GM12878 (cell line): Measurements from ENCODE around the gene MACF1. TPM values are rescaled to one million over a fixed set of nuclear protein-coding genes. Genes with fewer than 3 reads are reported as not detected.
"Not testable (repeated sequence)": the region's sequence is repeated elsewhere in the genome, so short reads cannot be mapped to it uniquely, and the experiment has no call there.

Experiments used
- ATAC-seq: fragments of 200-7000 bp; cut with Tn5 transposase; 3 replicates; pipeline ENCODE4 v1.9.1; 2020; ENCODE audit warnings: mild to moderate bottlenecking, moderate library complexity
- BruUV-seq: library from RNA; stranded (reverse); fragments of 400-500 nt; replicated peaks from 2 replicates; lab custom pipeline; 2021; lab: Mats Ljungman, UMichigan
- CTCF ChIA-PET: fragments of 300-600 bp; sonication (Branson Sonifier 250); formaldehyde crosslinking; extraction: SDS; loops from one replicate; lab custom pipeline; 2021; ENCODE audit warnings: inconsistent platforms; lab: Yijun Ruan, JAX
- POLR2A ChIA-PET: fragments of 350-600 bp; formaldehyde crosslinking; extraction: SDS; loops from one replicate; lab custom pipeline; 2021; ENCODE audit warnings: inconsistent platforms; lab: Charles Lee
- RAD21 ChIA-PET: fragments of 300-600 bp; sonication (Branson Sonifier 250); formaldehyde crosslinking; loops from one replicate; lab custom pipeline; 2023; ENCODE audit warnings: antibody characterized with exemption; ENCODE audit not compliant: unreplicated experiment; lab: Charles Lee
- SMC1A ChIA-PET: fragments of 300-600 bp; sonication (Branson Sonifier 250); formaldehyde crosslinking; loops from one replicate; lab custom pipeline; 2023; ENCODE audit not compliant: unreplicated experiment, uncharacterized antibody; lab: Charles Lee
- DNase-seq: peaks from one replicate; pipeline ENCODE4 v3.0.0-alpha.2; 2011; ENCODE audit warnings: low read depth, low spot score
- FAIRE-seq: peaks from 3 replicates; lab custom pipeline; 2011; peaks lifted over from hg19 to GRCh38; lab: Jason Lieb, UNC
- H2AFZ ChIP-seq: 2 replicates; pipeline ENCODE4 v1.6.0; 2011; ENCODE audit warnings: low read depth, low read length, control low read depth; ENCODE audit not compliant: control insufficient read depth
- H3K27ac ChIP-seq: 2 replicates; pipeline ENCODE4 v1.5.1; 2011; ENCODE audit warnings: control low read depth; ENCODE audit not compliant: control insufficient read depth, insufficient read depth
- H3K27me3 ChIP-seq, 2 experiments: replicated peaks in 1 of 2; 2 replicates each; pipeline versions ENCODE4 v1.6.0 to v1.6.1; 2011; ENCODE audit warnings: low read length in 1 of 2; ENCODE audit not compliant: control insufficient read depth in 2 of 2, insufficient read depth in 2 of 2
- H3K36me3 ChIP-seq, 2 experiments: 2 replicates each; pipeline ENCODE4 v1.5.1; 2011; ENCODE audit warnings: low read length in 1 of 2; ENCODE audit not compliant: control insufficient read depth in 2 of 2, insufficient read depth in 2 of 2
- H3K4me1 ChIP-seq: 2 replicates; pipeline ENCODE4 v1.6.1; 2011; ENCODE audit warnings: mild to moderate bottlenecking, low read length, moderate library complexity, mixed read lengths; ENCODE audit not compliant: control insufficient read depth, insufficient read depth
- H3K4me2 ChIP-seq: 2 replicates; pipeline ENCODE4 v1.6.0; 2011; ENCODE audit warnings: control low read depth; ENCODE audit not compliant: control insufficient read depth, insufficient read depth
- H3K4me3 ChIP-seq: fragments of 200-600 bp; sonication (generic); 2 replicates; pipeline ENCODE4 v1.5.1; 2016
- H3K79me2 ChIP-seq: 2 replicates; pipeline ENCODE4 v1.6.0; 2011; ENCODE audit warnings: low read length; ENCODE audit not compliant: control insufficient read depth, insufficient read depth
- H3K9ac ChIP-seq: 2 replicates; pipeline ENCODE4 v1.8.0; 2011; ENCODE audit warnings: low read length, control low read depth, mixed read lengths; ENCODE audit not compliant: control insufficient read depth, insufficient read depth
- H3K9me3 ChIP-seq: replicated peaks from 3 replicates; pipeline ENCODE4 v1.5.1; 2011; ENCODE audit warnings: mild to moderate bottlenecking, low read length; ENCODE audit not compliant: control insufficient read depth, insufficient read depth
- H4K20me1 ChIP-seq: 2 replicates; pipeline ENCODE4 v1.6.0; 2011; ENCODE audit not compliant: control insufficient read depth, insufficient read depth
- BMI1 ChIP-seq: fragments of 450-650 bp; IDR thresholded peaks from 2 replicates; pipeline ENCODE4 v1.6.1; 2016; ENCODE audit warnings: mild to moderate bottlenecking, moderate library complexity, borderline replicate concordance
- CBX5 ChIP-seq: sonication (generic); IDR thresholded peaks from 2 replicates; pipeline ENCODE4 v1.6.1; 2016; ENCODE audit warnings: low read depth, moderate library complexity, mild to moderate bottlenecking, inconsistent platforms
- CHD4 ChIP-seq: fragments of 200-600 bp; sonication (generic); IDR thresholded peaks from 2 replicates; pipeline ENCODE4 v1.6.1; 2016; ENCODE audit warnings: mild to moderate bottlenecking
- CREB1 ChIP-seq: IDR thresholded peaks from 2 replicates; pipeline ENCODE4 v1.6.1; 2012; ENCODE audit warnings: low read depth, mild to moderate bottlenecking, inconsistent platforms
- EED ChIP-seq: sonication (generic); IDR thresholded peaks from 2 replicates; pipeline ENCODE4 v1.6.1; 2016; ENCODE audit warnings: antibody characterized with exemption, low read depth
- NRF1 ChIP-seq: conservative IDR thresholded peaks from 2 replicates; pipeline ENCODE4 v1.6.1; 2011; ENCODE audit warnings: mild to moderate bottlenecking, low read depth, low read length, improper control_type of control experiment
- RELB ChIP-seq: fragments of 450-650 bp; IDR thresholded peaks from 2 replicates; pipeline ENCODE4 v1.6.1; 2017; ENCODE audit warnings: low read depth, mild to moderate bottlenecking, moderate library complexity
- RFX5 ChIP-seq: IDR thresholded peaks from 2 replicates; pipeline ENCODE4 v1.6.1; 2011; ENCODE audit warnings: low read depth, low read length, improper control_type of control experiment
- TCF12 ChIP-seq: IDR thresholded peaks from 2 replicates; pipeline ENCODE4 v1.6.1; 2011; ENCODE audit warnings: low read depth, mild to moderate bottlenecking, low read length
- TCF7 ChIP-seq: IDR thresholded peaks from 2 replicates; pipeline ENCODE4 v1.6.1; 2014; ENCODE audit warnings: antibody characterized with exemption, borderline replicate concordance
- ZNF207 ChIP-seq: fragments of 450-650 bp; IDR thresholded peaks from 2 replicates; pipeline ENCODE4 v1.6.1; 2014; ENCODE audit warnings: antibody characterized with exemption, mild to moderate bottlenecking, borderline replicate concordance
- WGBS: methylation state at CpG from one replicate; pipeline ENCODE4 v1.1.6; 2016; ENCODE audit warnings: low lambda C conversion rate; ENCODE audit not compliant: insufficient replicate concordance, insufficient coverage; ENCODE audit errors: missing lambda C conversion rate; 5-methylcytosine and 5-hydroxymethylcytosine counted together
- in situ Hi-C: fragments of 300-500 bp; cut with MboI; formaldehyde crosslinking; loops from 9 replicates; pipeline ENCODE4 v1.14.3; 2018; ENCODE audit warnings: mixed read lengths
- intact Hi-C: fragments of 100-400 bp; cut with micrococcal nuclease; formaldehyde crosslinking; loops from one replicate; pipeline ENCODE4 v1.14.2; 2022; ENCODE audit not compliant: unreplicated experiment
- polyA plus RNA-seq, 11 experiments: library from polyadenylated mRNA; depleted of rRNA in 4 of 11; unstranded in 6 of 11; stranded (reverse) in 5 of 11; fragments of >200 nt; fragmentation: Nextera tagmentation in 4 of 11; fragmentation: Illumina TruSeq in 1 of 11; extraction: Ambion mirVana in 4 of 11; extraction: Trizol in 1 of 11; gene quantifications; 1 replicate in 1 of 11; 2 replicates in 10 of 11; pipeline versions ENCODE4 v1.2.1 to v1.2.3, GENCODE V29; 2011 to 2016; ENCODE audit warnings: inconsistent platforms in 2 of 11, missing spikeins in 2 of 11, low read depth in 1 of 11
- total RNA-seq, 4 experiments: library from RNA; depleted of rRNA in 3 of 4; stranded (reverse); fragments of >200 nt in 3 of 4; fragmentation: Illumina TruSeq in 1 of 4; extraction: Trizol in 1 of 4; gene quantifications; 2 replicates each; pipeline versions ENCODE4 v1.2.1 to v1.2.3, GENCODE V29; 2013 to 2021

MACF1 gene
- total and polyA plus RNA-seq, 10 of the 15 experiments (the other 5 are each of a cell fraction or from before 2014, with no cell fraction given): 15.5 to 201 (median 76.9) TPM

- TF ChIP-seq TCF12 (0 out of 2 replicates have a peak, but pooled peaks have one; percentile 11), RFX5 (no peak)
These were observed 321.1 kb downstream of the MACF1 start (continued) for GRCh38 chr1:39525366-39526165.

- no peaks in the 10 kb centered on the region for H4K20me1 ChIP-seq
- no peaks in the 10 kb centered on the region for H3K9me3 ChIP-seq
- ChIA-PET RAD21 (interaction anchor here (0.5 to 1.3 kb wide), 3 partner anchors 12 to 80 kb away, joined by 3 to 4 read pairs (median 3); no protein-coding TSS in a partner anchor), CTCF (interaction anchor here (0.7 to 1.2 kb wide), 3 partner anchors 12 to 261 kb away, joined by 3 to 9 read pairs (median 4); no protein-coding TSS in a partner anchor), SMC1A (interaction anchor here (0.7 to 1.2 kb wide), 4 partner anchors 12 to 335 kb away, joined by 3 to 6 read pairs (median 4); no protein-coding TSS in a partner anchor), POLR2A (interaction anchor here (0.6 kb wide), 1 partner anchor 254 kb away, joined by 3 read pairs; no protein-coding TSS in a partner anchor)
- intact Hi-C loops (no loop called here), in situ Hi-C loops (no loop called here)
- no peaks in the 10 kb centered on the region for H3K27me3 ChIP-seq
- peak overlapping the region; percentile 42; the same call in 1 of the 2 replicates for H3K27ac ChIP-seq
- BruUV-seq: no TSS peak
- TF ChIP-seq NRF1 (no peak), BMI1 (no peak), TCF7 (no peak), EED (no peak), CHD4 (no peak), CREB1 (no peak), ZNF207 (no peak), RELB (no peak), CBX5 (no peak)
- WGBS: 88% methylated on average over 11 of the region's 11 CpGs
- no peak overlapping the region for H3K9ac ChIP-seq
- H3K36me3 ChIP-seq: peaks cover 0 to 7% of the 10 kb centered on the region in 2 experiments; a peak in 2 of 4 replicates
- no peaks in the 10 kb centered on the region for H3K79me2 ChIP-seq
- H3K4me3 ChIP-seq: no peak overlapping the region
- no peak overlapping the region for H3K4me2 ChIP-seq
- no peak overlapping the region for H2AFZ ChIP-seq
- FAIRE-seq (no peak), DNase-seq (no peak), ATAC-seq (no peak)
- peaks cover 22% of the 10 kb centered on the region for H3K4me1 ChIP-seq
These were observed 322.1 kb downstream of the MACF1 start for GRCh38 chr1:39526466-39527189.

- in situ Hi-C loops, H3K36me3 ChIP-seq, H3K9me3 ChIP-seq, H4K20me1 ChIP-seq, DNase-seq, FAIRE-seq, H3K27me3 ChIP-seq, intact Hi-C loops, H2AFZ ChIP-seq, CTCF ChIA-PET, H3K9ac ChIP-seq, H3K79me2 ChIP-seq, POLR2A ChIA-PET, RAD21 ChIA-PET, H3K4me3 ChIP-seq, BruUV-seq, H3K4me2 ChIP-seq, H3K27ac ChIP-seq, ATAC-seq: not testable (repeated sequence)
- 95% methylated on average over 7 of the region's 8 CpGs for WGBS
- SMC1A ChIA-PET: interaction anchor here (2.9 kb wide), 1 partner anchor 11 kb away, joined by 12 read pairs; no protein-coding TSS in a partner anchor
- H3K4me1 ChIP-seq: peaks cover 22% of the 10 kb centered on the region
These were observed 322.7 kb downstream of the MACF1 start for GRCh38 chr1:39527190-39527579.
